Measurements from ENCODE around the gene GREB1L. TPM values are rescaled to one million over a fixed set of nuclear protein-coding genes. Genes with fewer than 3 reads are reported as not detected.
"Not testable (repeated sequence)": the region's sequence is repeated elsewhere in the genome, so short reads cannot be mapped to it uniquely, and the experiment has no call there.

The GREB1L gene
- total and polyA plus RNA-seq, 4 donors: 1.1 to 6.0 (median 3.9) TPM

DNA sequence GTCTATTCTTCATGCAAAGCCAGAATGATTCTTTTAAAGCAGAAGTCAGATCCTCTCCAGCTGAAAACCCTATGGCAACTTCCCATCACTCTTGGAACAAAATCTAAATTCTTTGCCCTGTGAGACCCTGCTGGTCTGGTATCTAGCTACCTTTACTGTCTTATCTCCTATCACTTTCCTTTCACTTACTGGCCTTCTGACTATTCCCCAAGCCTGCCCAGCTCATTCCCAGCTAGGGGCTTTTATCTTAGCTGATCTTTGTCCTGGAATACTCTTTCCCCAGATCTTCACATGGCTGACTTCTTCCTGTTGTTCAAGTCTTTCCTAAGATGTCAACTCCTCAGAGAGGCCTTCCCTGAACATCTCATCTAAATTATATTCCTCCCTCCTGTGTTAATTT lies 63.6 kb downstream of the GREB1L start:
- H3K9me3 ChIP-seq (ENCODE audit: control insufficient read depth, low read length): no peaks in the 10 kb centered on the region
- peaks cover 2% of the 10 kb centered on the region in 2 donors for H3K4me1 ChIP-seq (ENCODE audit: control insufficient read depth in 1 of 2, insufficient read depth in 2 of 2, low read length in 2 of 2)
- no peak overlapping the region for H3K27ac ChIP-seq (ENCODE audit: low read depth in 1 of 2, low read length in 2 of 2)
- H3K36me3 ChIP-seq (ENCODE audit: control insufficient read depth in 1 of 2, insufficient read depth in 2 of 2, low read length in 1 of 2): no peaks in the 10 kb centered on the region
- DNase-seq (no peak), ATAC-seq (ENCODE audit: low FRiP score) (no peak)
- intact Hi-C loops (cut with DNase I): loop anchor here in 1 of 2 donors (10.0 kb wide), 1 partner anchor 51 kb away; no protein-coding TSS in a partner anchor
- no peak overlapping the region for H3K4me3 ChIP-seq (ENCODE audit: low read length in 2 of 2)
- no peaks in the 10 kb centered on the region for H3K27me3 ChIP-seq (ENCODE audit: control insufficient read depth in 1 of 2, insufficient read depth in 2 of 2, low read length in 1 of 2)

DNA sequence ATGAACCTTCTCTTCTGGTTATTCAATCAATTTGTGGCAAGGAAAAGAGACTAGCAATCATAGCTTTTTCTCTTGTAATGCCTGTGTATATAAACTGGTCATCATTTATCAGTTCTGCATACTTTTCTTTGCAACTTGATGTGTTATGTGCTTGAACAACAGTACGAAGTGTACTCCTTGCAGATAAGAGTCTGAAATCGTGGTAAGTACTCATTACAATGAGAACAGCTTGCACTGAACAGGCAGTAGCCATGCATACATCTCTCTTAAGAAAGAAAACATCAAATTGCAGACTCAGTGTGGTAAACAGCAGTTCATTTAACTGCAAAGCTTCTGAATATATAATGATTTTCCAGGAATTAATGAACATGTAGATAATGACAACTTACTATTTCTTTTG lies 64.3 kb downstream of the GREB1L start:
- 41 to 54% methylated on average over 2 of the region's 2 CpGs for WGBS, 2 donors
- ATAC-seq (ENCODE audit: low FRiP score) (no peak), DNase-seq (no peak)
- intact Hi-C loops (cut with DNase I): loop anchor here in 1 of 2 donors (10.0 kb wide), 1 partner anchor 52 kb away; no protein-coding TSS in a partner anchor
- Histone ChIP-seq H3K4me3 (ENCODE audit: low read length in 2 of 2) (no peak overlapping the region), H3K9me3 (ENCODE audit: control insufficient read depth, low read length) (no peaks in the 10 kb centered on the region), H3K4me1 (ENCODE audit: control insufficient read depth in 1 of 2, insufficient read depth in 2 of 2, low read length in 2 of 2) (peaks cover 2% of the 10 kb centered on the region in 2 donors), H3K27me3 (ENCODE audit: control insufficient read depth in 1 of 2, insufficient read depth in 2 of 2, low read length in 1 of 2) (no peaks in the 10 kb centered on the region), H3K27ac (ENCODE audit: low read depth in 1 of 2, low read length in 2 of 2) (no peak overlapping the region), H3K36me3 (ENCODE audit: control insufficient read depth in 1 of 2, insufficient read depth in 2 of 2, low read length in 1 of 2) (no peaks in the 10 kb centered on the region)

DNA sequence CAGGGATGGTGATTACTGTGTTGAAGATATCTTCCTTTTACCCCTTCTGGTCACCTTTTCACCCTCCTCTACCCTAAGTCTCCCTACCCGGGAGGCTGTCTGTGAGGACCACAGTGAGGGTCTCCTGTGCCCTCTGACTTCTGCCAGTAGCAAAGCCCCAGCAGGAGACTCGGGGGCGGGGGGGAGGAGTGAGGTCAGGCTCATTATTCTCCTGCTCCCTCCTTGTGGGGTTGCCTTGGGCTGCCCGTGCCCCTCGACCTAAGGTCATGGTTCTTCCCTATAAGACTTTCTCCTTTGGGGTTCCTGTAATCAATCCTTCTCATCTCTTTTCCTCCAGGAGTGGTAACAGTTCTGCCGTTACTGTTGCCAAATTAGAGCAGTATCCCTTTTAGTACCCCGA lies 65.5 kb downstream of the GREB1L start:
- Histone ChIP-seq H3K4me1 (ENCODE audit: control insufficient read depth in 1 of 2, insufficient read depth in 2 of 2, low read length in 2 of 2) (peaks cover 0 to 2% of the 10 kb centered on the region in 2 donors), H3K9me3 (ENCODE audit: control insufficient read depth, low read length) (no peaks in the 10 kb centered on the region), H3K27me3 (ENCODE audit: control insufficient read depth in 1 of 2, insufficient read depth in 2 of 2, low read length in 1 of 2) (no peaks in the 10 kb centered on the region), H3K36me3 (ENCODE audit: control insufficient read depth in 1 of 2, insufficient read depth in 2 of 2, low read length in 1 of 2) (no peaks in the 10 kb centered on the region), H3K27ac (ENCODE audit: low read depth in 1 of 2, low read length in 2 of 2) (no peak overlapping the region), H3K4me3 (ENCODE audit: low read length in 2 of 2) (no peak overlapping the region)
- WGBS, 2 donors: 71 to 75% methylated on average over 7 of the region's 7 CpGs
- ATAC-seq (ENCODE audit: low FRiP score) (no peak), DNase-seq (no peak)
- intact Hi-C loops (cut with DNase I): loop anchor here in 1 of 2 donors (10.0 kb wide), 1 partner anchor 53 kb away; no protein-coding TSS in a partner anchor

DNA sequence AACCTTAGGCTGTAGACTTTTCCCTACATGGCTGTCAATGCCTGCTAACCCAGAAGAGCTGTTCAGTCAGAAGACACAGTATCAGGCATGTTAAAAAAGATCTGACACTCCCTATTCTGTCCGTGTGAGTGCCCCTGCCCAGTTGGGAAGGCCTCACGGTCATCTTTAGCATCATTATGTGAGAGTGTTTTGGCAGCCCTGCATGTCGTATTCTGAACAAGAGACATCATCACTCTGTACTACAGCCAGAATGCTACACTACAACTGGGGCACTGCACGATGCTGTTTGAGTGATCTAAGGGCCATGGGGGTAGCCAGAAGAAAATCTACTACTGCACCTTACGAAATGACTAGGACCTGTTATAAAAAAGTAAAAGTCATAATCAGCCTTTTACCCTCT lies 67.2 kb downstream of the GREB1L start:
- Histone ChIP-seq H3K27ac (ENCODE audit: low read depth in 1 of 2, low read length in 2 of 2) (no peak overlapping the region), H3K36me3 (ENCODE audit: control insufficient read depth in 1 of 2, insufficient read depth in 2 of 2, low read length in 1 of 2) (no peaks in the 10 kb centered on the region), H3K27me3 (ENCODE audit: control insufficient read depth in 1 of 2, insufficient read depth in 2 of 2, low read length in 1 of 2) (no peaks in the 10 kb centered on the region), H3K4me1 (ENCODE audit: control insufficient read depth in 1 of 2, insufficient read depth in 2 of 2, low read length in 2 of 2) (peaks cover 0 to 2% of the 10 kb centered on the region in 2 donors), H3K4me3 (ENCODE audit: low read length in 2 of 2) (no peak overlapping the region), H3K9me3 (ENCODE audit: control insufficient read depth, low read length) (no peaks in the 10 kb centered on the region)
- no peak for DNase-seq
- WGBS, 2 donors: 88 to 90% methylated on average over 5 of the region's 5 CpGs
- intact Hi-C loops (cut with DNase I): loop anchor here in 1 of 2 donors (10.0 kb wide), 1 partner anchor 54 kb away; no protein-coding TSS in a partner anchor
- ATAC-seq (ENCODE audit: low FRiP score): no peak

DNA sequence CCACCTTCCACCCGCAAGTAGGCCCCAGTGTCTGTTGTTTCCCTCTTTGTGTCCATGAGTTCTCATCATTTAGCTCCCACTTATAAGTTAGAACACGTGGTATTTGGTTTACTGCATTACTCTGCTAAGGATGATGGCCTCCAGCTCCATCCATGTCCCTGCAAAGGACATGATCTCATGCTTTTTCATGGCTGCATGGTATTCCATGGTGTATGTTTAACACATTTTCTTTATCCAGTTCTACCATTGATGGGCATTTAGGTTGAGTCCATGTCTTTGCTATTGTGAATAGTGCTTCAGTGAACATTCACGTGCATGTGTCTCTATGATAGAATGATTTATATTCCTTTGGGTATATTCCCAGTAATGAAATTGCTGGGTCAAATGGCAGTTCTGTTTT lies 69.9 kb downstream of the GREB1L start:
- intact Hi-C loops (cut with DNase I); H3K9me3 ChIP-seq (ENCODE audit: control insufficient read depth, low read length); ATAC-seq (ENCODE audit: low FRiP score); H3K4me1 ChIP-seq (ENCODE audit: control insufficient read depth in 1 of 2, insufficient read depth in 2 of 2, low read length in 2 of 2); H3K27ac ChIP-seq (ENCODE audit: low read depth in 1 of 2, low read length in 2 of 2); DNase-seq; H3K4me3 ChIP-seq (ENCODE audit: low read length in 2 of 2); H3K27me3 ChIP-seq (ENCODE audit: control insufficient read depth in 1 of 2, insufficient read depth in 2 of 2, low read length in 1 of 2); H3K36me3 ChIP-seq (ENCODE audit: control insufficient read depth in 1 of 2, insufficient read depth in 2 of 2, low read length in 1 of 2): not testable (repeated sequence)
- WGBS, 2 donors: 84 to 86% methylated on average over 3 of the region's 3 CpGs

DNA sequence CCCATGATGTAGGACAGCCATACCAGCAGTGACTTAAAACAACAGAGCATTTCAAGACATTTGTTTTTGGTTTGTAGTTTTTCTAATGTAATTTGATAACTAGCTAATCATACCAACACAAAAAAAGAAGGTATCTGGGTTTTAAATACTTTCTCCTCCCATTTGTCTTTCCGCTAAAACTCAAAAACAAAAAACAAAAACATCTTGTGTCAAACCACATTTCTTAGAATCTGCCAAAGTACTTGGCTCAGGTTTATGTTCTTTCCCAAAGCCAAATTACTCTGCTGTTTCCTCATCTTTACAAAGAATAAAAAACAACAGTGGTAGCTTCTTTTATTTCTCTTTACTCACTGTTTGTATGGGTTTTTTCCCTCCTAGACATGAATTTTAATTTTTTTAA lies 71.5 kb downstream of the GREB1L start:
- ATAC-seq (ENCODE audit: low FRiP score) (no peak), DNase-seq (no peak)
- 84% methylated on average over 1 of the region's 1 CpG for WGBS, 2 donors
- Histone ChIP-seq H3K4me1 (ENCODE audit: control insufficient read depth in 1 of 2, insufficient read depth in 2 of 2, low read length in 2 of 2) (no peaks in the 10 kb centered on the region), H3K27ac (ENCODE audit: low read depth in 1 of 2, low read length in 2 of 2) (no peak overlapping the region), H3K9me3 (ENCODE audit: control insufficient read depth, low read length) (no peaks in the 10 kb centered on the region), H3K36me3 (ENCODE audit: control insufficient read depth in 1 of 2, insufficient read depth in 2 of 2, low read length in 1 of 2) (no peaks in the 10 kb centered on the region), H3K4me3 (ENCODE audit: low read length in 2 of 2) (no peak overlapping the region), H3K27me3 (ENCODE audit: control insufficient read depth in 1 of 2, insufficient read depth in 2 of 2, low read length in 1 of 2) (no peaks in the 10 kb centered on the region)
- intact Hi-C loops (cut with DNase I): no loop called here

DNA sequence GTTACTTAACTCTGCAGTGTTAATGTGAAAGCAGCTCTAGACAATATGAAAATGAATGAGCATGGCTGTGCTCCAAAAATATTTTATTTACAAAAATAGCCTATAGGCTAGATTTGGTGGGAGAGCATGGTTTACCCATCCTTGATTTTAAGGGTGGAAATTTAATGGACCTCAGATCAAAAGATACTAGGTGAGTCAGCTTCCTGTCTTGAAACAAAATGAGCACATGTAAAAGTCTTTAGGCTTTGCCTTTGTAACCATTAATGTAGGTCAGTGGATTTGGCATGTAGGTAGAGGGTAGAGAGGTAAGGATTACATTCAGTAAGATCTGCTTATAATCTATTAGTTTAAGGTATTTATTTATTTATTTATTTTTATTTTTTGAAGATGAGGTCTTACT lies 72.7 kb downstream of the GREB1L start:
- H3K9me3 ChIP-seq (ENCODE audit: control insufficient read depth, low read length): no peaks in the 10 kb centered on the region
- no peak for DNase-seq
- H3K27me3 ChIP-seq (ENCODE audit: control insufficient read depth in 1 of 2, insufficient read depth in 2 of 2, low read length in 1 of 2): no peaks in the 10 kb centered on the region
- H3K4me3 ChIP-seq (ENCODE audit: low read length in 2 of 2): no peak overlapping the region
- H3K36me3 ChIP-seq (ENCODE audit: control insufficient read depth in 1 of 2, insufficient read depth in 2 of 2, low read length in 1 of 2): no peaks in the 10 kb centered on the region
- ATAC-seq (ENCODE audit: low FRiP score): no peak
- H3K27ac ChIP-seq (ENCODE audit: low read depth in 1 of 2, low read length in 2 of 2): no peak overlapping the region
- no peaks in the 10 kb centered on the region for H3K4me1 ChIP-seq (ENCODE audit: control insufficient read depth in 1 of 2, insufficient read depth in 2 of 2, low read length in 2 of 2)
- intact Hi-C loops (cut with DNase I): no loop called here

DNA sequence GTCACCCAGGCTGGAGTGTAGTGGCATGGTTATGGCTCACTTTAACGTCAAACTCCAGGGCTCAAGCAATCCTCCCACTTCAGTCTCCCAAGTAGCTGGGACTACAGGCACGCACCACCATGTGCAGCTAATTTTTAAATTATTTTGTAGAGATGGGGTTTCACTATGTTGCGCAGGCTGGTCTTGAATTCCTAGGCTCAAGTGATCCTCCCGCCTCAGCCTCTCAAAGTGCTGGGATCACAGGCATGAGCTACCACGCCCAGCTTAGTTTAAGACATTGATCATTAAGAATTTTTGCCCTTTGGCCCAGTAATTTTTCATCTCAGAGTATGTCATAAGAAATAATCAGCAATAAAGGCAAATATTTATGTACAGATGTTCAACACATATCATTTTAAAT lies 73.1 kb downstream of the GREB1L start:
- H3K4me1 ChIP-seq (ENCODE audit: control insufficient read depth in 1 of 2, insufficient read depth in 2 of 2, low read length in 2 of 2); H3K27ac ChIP-seq (ENCODE audit: low read depth in 1 of 2, low read length in 2 of 2); DNase-seq; H3K36me3 ChIP-seq (ENCODE audit: control insufficient read depth in 1 of 2, insufficient read depth in 2 of 2, low read length in 1 of 2); ATAC-seq (ENCODE audit: low FRiP score); H3K27me3 ChIP-seq (ENCODE audit: control insufficient read depth in 1 of 2, insufficient read depth in 2 of 2, low read length in 1 of 2); H3K4me3 ChIP-seq (ENCODE audit: low read length in 2 of 2); intact Hi-C loops (cut with DNase I); H3K9me3 ChIP-seq (ENCODE audit: control insufficient read depth, low read length): not testable (repeated sequence)
- 96 to 97% methylated on average over 5 of the region's 5 CpGs for WGBS, 2 donors

DNA sequence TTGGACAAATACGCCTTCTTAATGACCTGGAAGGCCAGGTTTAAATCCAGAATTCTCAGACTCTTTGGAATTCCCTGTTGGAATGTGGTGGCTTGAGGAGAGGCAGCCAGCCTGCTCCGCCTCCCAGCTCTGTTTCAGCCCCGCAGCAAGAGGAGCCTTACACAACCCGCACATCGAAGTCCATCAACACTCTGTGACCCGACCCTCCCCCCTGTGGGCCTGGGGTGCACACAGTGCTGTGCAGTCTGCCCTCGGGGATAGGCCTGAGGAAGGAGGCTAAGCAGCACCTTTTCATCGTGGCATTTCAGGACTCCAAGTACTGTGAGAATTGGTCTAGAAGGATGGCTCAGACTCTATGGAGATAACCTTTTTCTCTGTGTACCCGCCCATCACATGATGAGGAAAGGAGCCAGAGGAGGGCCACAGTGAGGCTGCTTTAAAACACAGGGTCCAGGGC lies 73.7 kb downstream of the GREB1L start:
- Histone ChIP-seq H3K4me1 (ENCODE audit: control insufficient read depth in 1 of 2, insufficient read depth in 2 of 2, low read length in 2 of 2) (no peaks in the 10 kb centered on the region), H3K36me3 (ENCODE audit: control insufficient read depth in 1 of 2, insufficient read depth in 2 of 2, low read length in 1 of 2) (no peaks in the 10 kb centered on the region), H3K27me3 (ENCODE audit: control insufficient read depth in 1 of 2, insufficient read depth in 2 of 2, low read length in 1 of 2) (no peaks in the 10 kb centered on the region), H3K9me3 (ENCODE audit: control insufficient read depth, low read length) (no peaks in the 10 kb centered on the region), H3K27ac (ENCODE audit: low read depth in 1 of 2, low read length in 2 of 2) (no peak overlapping the region), H3K4me3 (ENCODE audit: low read length in 2 of 2) (no peak overlapping the region)
- DNase-seq (no peak), ATAC-seq (ENCODE audit: low FRiP score) (no peak)
- WGBS, 2 donors: 42 to 51% methylated on average over 9 of the region's 9 CpGs
- intact Hi-C loops (cut with DNase I): no loop called here
